ENCODE measurements around the gene TBC1D19. TPM values are rescaled to one million over a fixed set of nuclear protein-coding genes. Genes with fewer than 3 reads are reported as not detected.

The TBC1D19 gene
- total and polyA plus RNA-seq, 2 donors (not counting 1 experiment from before 2014, with no cell fraction given) = 1.8 to 11.0 TPM

- ChIA-PET CTCF (no interaction called here), POLR2A (no interaction called here)
- Mint-ChIP-seq H3K27me3 (no peaks in the 10 kb centered on the region), H3K4me3 (no peak overlapping the region), H3K9me3 (ENCODE audit: insufficient read depth) (no peaks in the 10 kb centered on the region), H3K4me1 (peaks cover 7% of the 10 kb centered on the region), H3K27ac (no peak overlapping the region)
- Histone ChIP-seq H3K79me2 (ENCODE audit: control insufficient read depth, insufficient read depth, low read length) (no peaks in the 10 kb centered on the region), H3K27ac (ENCODE audit: low read length in 2 of 2) (no peak overlapping the region), H3K9me3 (ENCODE audit: control extremely low read depth in 1 of 3, control insufficient read depth in 2 of 3, insufficient read depth in 1 of 3, low read length in 2 of 3) (no peaks in the 10 kb centered on the region), H3K4me3 (ENCODE audit: control extremely low read depth in 1 of 5, extremely low read depth in 1 of 5, insufficient read depth in 1 of 5, low read depth in 2 of 5, low read length in 4 of 5) (no peak overlapping the region), H4K20me1 (ENCODE audit: control insufficient read depth, insufficient read depth, low read length, poor library complexity, severe bottlenecking) (no peaks in the 10 kb centered on the region), H3K4me2 (replicated peaks; ENCODE audit: low read depth, low read length, poor library complexity, severe bottlenecking) (no peak overlapping the region), H3K4me1 (ENCODE audit: control insufficient read depth in 2 of 2, insufficient read depth in 2 of 2, low read length in 2 of 2) (peaks cover 0 to 6% of the 10 kb centered on the region in 2 donors), H3K9ac (ENCODE audit: low read length) (no peak overlapping the region), H2AFZ (ENCODE audit: insufficient read depth, low read depth, low read length, poor library complexity, severe bottlenecking) (no peak overlapping the region), H3K27me3 (replicated peaks in 1 of 4; ENCODE audit: control extremely low read depth in 1 of 4, control insufficient read depth in 3 of 4, insufficient read depth in 4 of 4, low read length in 3 of 4) (no peaks in the 10 kb centered on the region), H3K36me3 (replicated peaks in 1 of 2; ENCODE audit: control extremely low read depth in 1 of 2, control insufficient read depth in 1 of 2, extremely low read depth in 1 of 2, insufficient read depth in 2 of 2, low read length in 1 of 2) (no peaks in the 10 kb centered on the region)
- DNase-seq = no peak
- intact Hi-C loops (cut with micrococcal nuclease) = no loop called here
- WGBS (ENCODE audit: insufficient coverage) = 100% methylated on average over 3 of the region's 6 CpGs
- ATAC-seq (ENCODE audit: low read depth) = no peak
- no peak for TF ChIP-seq EZH2 (IDR thresholded peaks at IDR 0.05; ENCODE audit: borderline replicate concordance, insufficient read depth, low read depth, low read length, poor library complexity, severe bottlenecking)
- TF ChIP-seq CTCF (IDR thresholded peaks at IDR 0.05) = no peak
These were observed 142.9 kb downstream of the TBC1D19 start for GRCh38 chr4:26726655-26727387.

GRCh38 chr4:26727844-26728243 is 144.0 kb downstream of the TBC1D19 start:
- Histone ChIP-seq H3K9ac (ENCODE audit: low read length) (no peak overlapping the region), H2AFZ (ENCODE audit: insufficient read depth, low read depth, low read length, poor library complexity, severe bottlenecking) (no peak overlapping the region), H3K36me3 (replicated peaks in 1 of 2; ENCODE audit: control extremely low read depth in 1 of 2, control insufficient read depth in 1 of 2, extremely low read depth in 1 of 2, insufficient read depth in 2 of 2, low read length in 1 of 2) (no peaks in the 10 kb centered on the region), H3K4me2 (replicated peaks; ENCODE audit: low read depth, low read length, poor library complexity, severe bottlenecking) (no peak overlapping the region), H3K27me3 (replicated peaks in 1 of 4; ENCODE audit: control extremely low read depth in 1 of 4, control insufficient read depth in 3 of 4, insufficient read depth in 4 of 4, low read length in 3 of 4) (no peaks in the 10 kb centered on the region), H3K79me2 (ENCODE audit: control insufficient read depth, insufficient read depth, low read length) (no peaks in the 10 kb centered on the region), H3K9me3 (ENCODE audit: control extremely low read depth in 1 of 3, control insufficient read depth in 2 of 3, insufficient read depth in 1 of 3, low read length in 2 of 3) (no peaks in the 10 kb centered on the region), H3K27ac (ENCODE audit: low read length in 2 of 2) (no peak overlapping the region), H3K4me3 (ENCODE audit: control extremely low read depth in 1 of 5, extremely low read depth in 1 of 5, insufficient read depth in 1 of 5, low read depth in 2 of 5, low read length in 4 of 5) (no peak overlapping the region), H3K4me1 (ENCODE audit: control insufficient read depth in 2 of 2, insufficient read depth in 2 of 2, low read length in 2 of 2) (peaks cover 0 to 6% of the 10 kb centered on the region in 2 donors), H4K20me1 (ENCODE audit: control insufficient read depth, insufficient read depth, low read length, poor library complexity, severe bottlenecking) (no peaks in the 10 kb centered on the region)
- no peak for ATAC-seq (ENCODE audit: low read depth)
- ChIA-PET POLR2A (no interaction called here), CTCF (no interaction called here)
- intact Hi-C loops (cut with micrococcal nuclease) = no loop called here
- Mint-ChIP-seq H3K27me3 (no peaks in the 10 kb centered on the region), H3K4me3 (no peak overlapping the region), H3K4me1 (peaks cover 6% of the 10 kb centered on the region), H3K27ac (no peak overlapping the region), H3K9me3 (ENCODE audit: insufficient read depth) (no peaks in the 10 kb centered on the region)
- no peak for DNase-seq
- no peak for TF ChIP-seq CTCF (IDR thresholded peaks at IDR 0.05)
- no peak for TF ChIP-seq EZH2 (IDR thresholded peaks at IDR 0.05; ENCODE audit: borderline replicate concordance, insufficient read depth, low read depth, low read length, poor library complexity, severe bottlenecking)
